ENCODE measurements around the gene RORC. TPM values are rescaled to one million over a fixed set of nuclear protein-coding genes. Genes with fewer than 3 reads are reported as not detected.
"Not testable (repeated sequence)": the region's sequence is repeated elsewhere in the genome, so short reads cannot be mapped to it uniquely, and the experiment has no call there.

Gene RORC
- 10 to 100 TPM; 38.4 to 42.5 TPM for total RNA-seq
- total RNA-seq = 47.0 to 94.8 reads per million in 2 donors

- Mint-ChIP-seq H3K27me3 (no peaks in the 10 kb centered on the region), H3K4me1 (peaks cover 70% of the 10 kb centered on the region), H3K27ac (peak within 1 kb of the TSS; percentile 98), H3K36me3 (ENCODE audit: low read depth) (no peaks in the 10 kb centered on the region), H3K4me3 (peak within 1 kb of the TSS; percentile 97)
- DNase-seq (no peak), ATAC-seq (no peak)
- no peaks in the 10 kb centered on the region for H3K9me3 ChIP-seq (ENCODE audit: control insufficient read depth, low read length, poor library complexity, severe bottlenecking)
These were observed at the start of gene RORC for GRCh38 chr1:151831605-151832004. TSS of gene RORC (minus strand) at chr1:151831802. CDS start at chr1:151831764, 38 bp downstream.

GRCh38 chr1:151875419-151876097 is 44.0 kb upstream of the RORC start:
- no peak for DNase-seq
- Mint-ChIP-seq H3K4me3 (no peak overlapping the region), H3K36me3 (ENCODE audit: low read depth) (peaks cover 5% of the 10 kb centered on the region), H3K4me1 (peaks cover 23% of the 10 kb centered on the region), H3K27me3 (no peaks in the 10 kb centered on the region), H3K27ac (peak overlapping the region; percentile 51)
- no peaks in the 10 kb centered on the region for H3K9me3 ChIP-seq (ENCODE audit: control insufficient read depth, low read length, poor library complexity, severe bottlenecking)
- no peak for ATAC-seq

GRCh38 chr1:151872776-151873175 is 41.2 kb upstream of the RORC start:
- H3K9me3 ChIP-seq (ENCODE audit: control insufficient read depth, low read length, poor library complexity, severe bottlenecking); DNase-seq; ATAC-seq; H3K4me3 Mint-ChIP-seq; H3K36me3 Mint-ChIP-seq (ENCODE audit: low read depth); H3K27me3 Mint-ChIP-seq: not testable (repeated sequence)
- H3K27ac Mint-ChIP-seq = peak overlapping the region; percentile 75
- peaks cover 18% of the 10 kb centered on the region for H3K4me1 Mint-ChIP-seq

- peak overlapping the region; percentile 49 for H3K27ac Mint-ChIP-seq
- ATAC-seq (no peak), DNase-seq (no peak)
- peaks cover 3% of the 10 kb centered on the region for H3K36me3 Mint-ChIP-seq (ENCODE audit: low read depth)
- no peak overlapping the region for H3K4me3 Mint-ChIP-seq
- no peaks in the 10 kb centered on the region for H3K9me3 ChIP-seq (ENCODE audit: control insufficient read depth, low read length, poor library complexity, severe bottlenecking)
- H3K27me3 Mint-ChIP-seq = no peaks in the 10 kb centered on the region
- H3K4me1 Mint-ChIP-seq = peaks cover 15% of the 10 kb centered on the region
These were observed 39.9 kb upstream of the RORC start for GRCh38 chr1:151871284-151872030.

- Mint-ChIP-seq H3K4me3 (no peak overlapping the region), H3K27me3 (no peaks in the 10 kb centered on the region), H3K27ac (no peak overlapping the region), H3K36me3 (ENCODE audit: low read depth) (peaks cover 4% of the 10 kb centered on the region), H3K4me1 (peaks cover 3% of the 10 kb centered on the region)
- DNase-seq = no peak
- H3K9me3 ChIP-seq (ENCODE audit: control insufficient read depth, low read length, poor library complexity, severe bottlenecking) = no peaks in the 10 kb centered on the region
- no peak for ATAC-seq
These were observed 36.9 kb upstream of the RORC start for GRCh38 chr1:151868486-151868885.

GRCh38 chr1:151867765-151868411 is 36.3 kb upstream of the RORC start:
- peaks cover 3% of the 10 kb centered on the region for H3K4me1 Mint-ChIP-seq
- no peaks in the 10 kb centered on the region for H3K9me3 ChIP-seq (ENCODE audit: control insufficient read depth, low read length, poor library complexity, severe bottlenecking)
- ATAC-seq = no peak
- H3K36me3 Mint-ChIP-seq (ENCODE audit: low read depth) = peaks cover 2% of the 10 kb centered on the region
- no peaks in the 10 kb centered on the region for H3K27me3 Mint-ChIP-seq
- H3K27ac Mint-ChIP-seq = no peak overlapping the region
- H3K4me3 Mint-ChIP-seq = no peak overlapping the region
- no peak for DNase-seq

GRCh38 chr1:151867321-151867720 is 35.7 kb upstream of the RORC start:
- H3K4me3 Mint-ChIP-seq = no peak overlapping the region
- H3K9me3 ChIP-seq (ENCODE audit: control insufficient read depth, low read length, poor library complexity, severe bottlenecking) = no peaks in the 10 kb centered on the region
- H3K36me3 Mint-ChIP-seq (ENCODE audit: low read depth) = peaks cover 2% of the 10 kb centered on the region
- H3K27me3 Mint-ChIP-seq = no peaks in the 10 kb centered on the region
- DNase-seq = no peak
- no peak for ATAC-seq
- no peak overlapping the region for H3K27ac Mint-ChIP-seq
- peaks cover 5% of the 10 kb centered on the region for H3K4me1 Mint-ChIP-seq

- no peak for DNase-seq
- Mint-ChIP-seq H3K27me3 (no peaks in the 10 kb centered on the region), H3K4me3 (no peak overlapping the region), H3K4me1 (peaks cover 2% of the 10 kb centered on the region), H3K27ac (no peak overlapping the region), H3K36me3 (ENCODE audit: low read depth) (peaks cover 2% of the 10 kb centered on the region)
- H3K9me3 ChIP-seq (ENCODE audit: control insufficient read depth, low read length, poor library complexity, severe bottlenecking) = no peaks in the 10 kb centered on the region
- no peak for ATAC-seq
These were observed 32.8 kb upstream of the RORC start for GRCh38 chr1:151864411-151864810.

GRCh38 chr1:151862604-151863003 is 31.0 kb upstream of the RORC start:
- no peak for DNase-seq
- H3K9me3 ChIP-seq (ENCODE audit: control insufficient read depth, low read length, poor library complexity, severe bottlenecking) = no peaks in the 10 kb centered on the region
- Mint-ChIP-seq H3K4me1 (peaks cover 5% of the 10 kb centered on the region), H3K36me3 (ENCODE audit: low read depth) (peaks cover 2% of the 10 kb centered on the region), H3K27ac (no peak overlapping the region), H3K27me3 (no peaks in the 10 kb centered on the region), H3K4me3 (no peak overlapping the region)
- ATAC-seq = no peak

- Mint-ChIP-seq H3K27ac (no peak overlapping the region), H3K4me3 (no peak overlapping the region), H3K27me3 (no peaks in the 10 kb centered on the region), H3K4me1 (peaks cover 7% of the 10 kb centered on the region), H3K36me3 (ENCODE audit: low read depth) (peaks cover 2% of the 10 kb centered on the region)
- H3K9me3 ChIP-seq (ENCODE audit: control insufficient read depth, low read length, poor library complexity, severe bottlenecking) = no peaks in the 10 kb centered on the region
- DNase-seq (no peak), ATAC-seq (no peak)
These were observed 29.0 kb upstream of the RORC start for GRCh38 chr1:151860504-151861187.

GRCh38 chr1:151859891-151860293 is 28.3 kb upstream of the RORC start:
- ATAC-seq (no peak), DNase-seq (no peak)
- peak overlapping the region; percentile 45 for H3K27ac Mint-ChIP-seq
- no peak overlapping the region for H3K4me3 Mint-ChIP-seq
- no peaks in the 10 kb centered on the region for H3K9me3 ChIP-seq (ENCODE audit: control insufficient read depth, low read length, poor library complexity, severe bottlenecking)
- no peaks in the 10 kb centered on the region for H3K27me3 Mint-ChIP-seq
- H3K36me3 Mint-ChIP-seq (ENCODE audit: low read depth) = no peaks in the 10 kb centered on the region
- H3K4me1 Mint-ChIP-seq = peaks cover 7% of the 10 kb centered on the region

- Mint-ChIP-seq H3K27me3 (no peaks in the 10 kb centered on the region), H3K4me1 (peaks cover 7% of the 10 kb centered on the region), H3K36me3 (ENCODE audit: low read depth) (no peaks in the 10 kb centered on the region), H3K27ac (peak overlapping the region; percentile 45), H3K4me3 (no peak overlapping the region)
- DNase-seq = no peak
- H3K9me3 ChIP-seq (ENCODE audit: control insufficient read depth, low read length, poor library complexity, severe bottlenecking) = no peaks in the 10 kb centered on the region
- ATAC-seq = no peak
These were observed 27.5 kb upstream of the RORC start for GRCh38 chr1:151858886-151859665.

All from T-helper 17 cell (primary cell).